ENCODE data around the gene ZNF644.
"Not testable (repeated sequence)": the region's sequence is repeated elsewhere in the genome, so short reads cannot be mapped to it uniquely, and the experiment has no call there.

ZNF644 gene

DNA sequence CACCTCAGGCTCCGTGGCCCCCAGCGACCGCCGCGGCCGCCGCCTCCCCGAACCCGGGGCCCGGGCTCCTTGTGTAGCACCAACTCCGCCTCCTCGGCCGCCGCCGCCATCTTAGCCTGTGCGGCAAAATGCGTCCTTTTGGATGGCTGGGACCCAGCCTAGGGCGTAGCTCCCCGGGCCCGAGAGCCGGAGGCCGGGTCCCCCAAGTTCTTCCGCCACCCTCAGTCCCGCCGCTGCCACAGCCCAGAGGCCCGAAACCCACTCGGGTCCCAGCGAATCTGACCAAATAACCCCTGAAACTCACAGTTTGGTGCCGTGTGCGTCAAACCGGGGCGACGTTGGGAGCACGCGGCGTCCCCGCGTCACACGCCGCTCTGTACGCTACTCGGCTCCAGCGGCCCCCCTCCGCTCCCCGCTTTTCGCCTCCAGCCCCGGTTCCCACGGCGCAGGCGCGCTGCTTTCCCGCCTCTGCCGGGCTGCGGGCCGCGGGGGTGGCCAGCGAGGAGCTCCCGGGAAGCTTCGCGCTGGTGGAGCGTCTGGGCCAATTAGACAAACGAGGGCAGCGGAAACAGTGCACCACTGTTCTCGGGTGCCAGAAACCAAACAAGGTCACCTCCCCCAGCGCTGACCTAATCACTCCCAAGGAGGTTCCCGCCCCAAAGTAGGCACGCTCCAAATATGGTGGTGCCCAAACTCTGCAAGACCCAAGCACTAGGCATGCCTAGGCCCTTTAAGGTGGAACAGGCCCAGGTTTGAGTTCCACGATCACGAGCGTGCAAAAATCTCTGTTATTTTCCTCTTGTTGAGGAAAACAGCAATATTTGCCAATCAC, at the start of gene ZNF644:
Gene ZNF644, minus strand, starts transcription at position 350 of the 832 bp plus-strand sequence. CDS start 39,682 bp downstream, outside the sequence.
- DNase-seq: peak; percentile 93

DNA sequence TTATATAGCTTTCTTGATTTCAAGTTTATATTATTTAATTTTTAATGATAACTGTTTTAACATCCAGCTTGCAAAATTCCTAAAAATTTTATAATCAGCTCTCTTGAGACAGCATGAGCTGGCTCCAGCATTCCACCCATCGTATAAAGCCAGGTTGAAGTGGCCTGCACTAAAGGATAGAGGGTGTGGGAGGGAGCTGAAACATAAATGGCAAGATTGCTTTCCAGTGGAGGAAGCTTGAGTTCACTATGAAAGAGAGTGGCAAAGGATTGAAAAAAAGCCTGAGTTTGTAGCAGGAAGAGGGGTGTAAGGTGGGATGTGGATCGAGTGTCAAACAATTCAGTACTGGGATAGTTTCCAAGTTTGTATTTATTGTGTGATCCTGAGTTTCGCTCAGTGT, 48.5 kb upstream of the ZNF644 start:
- no peak for DNase-seq

DNA sequence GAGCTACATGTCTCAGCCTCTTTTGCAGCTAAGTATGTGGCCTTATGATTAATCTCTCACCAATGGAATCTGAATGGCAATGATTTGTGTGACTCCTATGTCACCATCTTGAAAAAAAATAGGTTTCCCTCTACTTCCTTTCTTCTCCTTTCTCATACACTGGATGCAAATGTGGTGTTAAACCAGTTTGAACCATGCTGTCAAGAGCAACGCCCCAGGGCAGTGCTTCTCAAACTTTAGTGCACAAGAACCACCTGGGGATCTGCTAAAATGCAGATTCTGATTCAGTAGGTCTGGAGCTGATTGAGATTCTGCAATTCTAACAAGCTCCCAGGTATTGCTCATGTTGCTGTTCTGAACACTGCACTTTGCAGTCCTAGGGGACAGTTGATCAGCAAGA, 44.7 kb upstream of the ZNF644 start:
- no peak for DNase-seq

DNA sequence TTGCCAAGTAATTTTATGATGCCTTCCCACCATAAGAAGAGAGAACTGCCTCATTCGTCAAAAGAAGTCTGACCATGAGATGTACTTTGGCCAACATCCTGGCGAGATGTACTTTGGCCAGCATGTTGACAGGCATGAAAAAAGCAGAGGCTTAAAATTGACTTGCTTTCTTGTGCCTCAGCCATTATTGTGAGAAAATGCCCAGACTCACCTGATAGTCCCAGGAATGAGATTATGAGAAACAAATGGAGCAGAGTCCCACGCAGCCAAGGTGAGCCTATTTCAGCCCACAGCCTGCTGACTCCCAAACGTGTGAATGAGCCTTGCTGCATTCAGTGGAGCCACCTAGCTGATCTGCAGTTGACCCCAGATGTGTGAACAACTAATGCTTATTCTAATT, 43.5 kb upstream of the ZNF644 start:
- DNase-seq: no peak

DNA sequence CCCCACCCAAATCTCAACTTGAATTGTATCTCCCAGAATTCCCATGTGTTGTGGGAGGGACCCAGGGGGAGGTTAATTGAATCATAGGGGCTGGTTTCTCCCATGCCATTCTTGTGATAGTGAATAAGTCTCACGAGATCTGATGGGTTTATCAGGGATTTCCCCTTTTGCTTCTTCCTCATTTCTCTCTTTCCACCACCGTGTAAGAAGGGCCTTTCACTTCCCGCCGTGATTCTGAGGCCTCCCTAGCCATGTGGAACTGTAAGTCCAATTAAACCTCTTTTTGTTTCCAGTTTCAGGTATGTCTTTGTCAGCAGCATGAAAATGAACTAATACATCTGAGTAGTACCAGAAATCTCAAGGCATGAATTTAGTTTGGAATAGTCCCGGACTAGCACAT, 41.6 kb upstream of the ZNF644 start:
- peak; percentile 5 for DNase-seq

DNA sequence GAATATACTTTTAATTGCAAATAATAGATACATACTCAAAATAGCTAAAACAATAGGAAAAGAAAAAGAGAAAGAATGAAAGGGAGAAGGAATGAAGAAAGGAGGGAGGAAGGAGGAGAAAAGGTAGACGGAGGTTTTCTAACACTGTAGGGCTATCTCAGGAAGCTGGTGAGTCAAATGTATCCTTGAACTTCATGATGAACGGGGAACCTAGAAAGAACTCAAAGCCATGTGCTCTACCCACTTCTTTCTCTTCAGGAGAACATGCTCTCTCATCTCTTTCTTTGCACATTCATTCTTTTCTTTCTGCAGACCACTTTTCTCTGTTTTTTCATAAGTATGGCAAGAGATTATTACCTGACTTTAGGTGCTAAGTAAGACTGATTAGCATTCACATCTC, 37.3 kb upstream of the ZNF644 start:
- no peak for DNase-seq

DNA sequence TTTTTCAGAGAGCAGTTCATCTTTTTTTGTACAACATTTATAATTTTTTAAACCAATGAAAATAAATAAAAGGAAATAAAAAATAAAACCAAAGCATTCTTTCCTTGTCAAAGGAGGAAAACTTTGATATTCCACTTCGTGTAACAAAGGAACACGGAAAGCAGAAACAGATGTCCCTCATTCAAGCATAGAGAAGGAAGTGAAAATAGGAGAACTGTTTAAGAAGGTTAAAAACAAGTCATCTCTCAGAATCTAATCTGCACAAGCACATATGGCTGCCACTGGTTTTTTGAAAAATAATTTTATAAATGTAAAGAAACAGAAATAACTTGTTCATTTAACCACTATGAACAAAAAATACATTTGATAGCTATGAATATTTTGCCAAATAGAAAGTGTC, 35.9 kb upstream of the ZNF644 start:
- no peak for DNase-seq

DNA sequence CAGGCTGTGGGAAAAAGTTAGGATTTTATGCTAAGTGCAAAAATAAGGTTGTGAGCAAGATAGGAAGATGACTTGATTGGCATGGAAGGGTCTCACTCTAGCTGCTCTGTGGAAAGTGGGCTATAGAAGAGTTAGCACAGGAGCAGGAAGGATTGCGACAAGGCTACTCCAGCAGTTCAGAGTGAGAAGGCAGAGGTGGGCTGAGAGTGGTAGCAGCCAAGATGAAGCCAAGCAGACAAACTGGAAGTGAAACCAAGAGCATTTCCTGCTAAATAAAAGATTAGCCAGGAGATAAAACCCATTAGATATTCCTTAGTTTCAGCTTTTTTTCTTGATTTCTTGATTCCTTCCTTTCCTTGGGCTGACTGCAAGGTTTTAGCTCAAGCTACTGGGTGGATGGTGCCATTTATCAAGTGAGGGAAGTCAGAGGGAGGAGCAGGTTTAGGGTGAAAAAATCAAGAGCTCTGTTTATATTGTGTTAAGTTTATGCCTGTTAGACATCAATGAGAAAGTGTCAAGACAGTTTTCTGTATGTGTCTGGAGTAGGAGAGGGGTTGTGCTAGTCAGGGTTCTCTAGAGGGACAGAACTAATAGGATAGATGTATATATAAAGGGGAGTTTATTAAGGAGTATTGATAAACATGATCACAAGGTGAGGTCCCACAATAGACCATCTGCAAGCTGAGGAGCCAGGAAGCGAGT, 33.1 kb upstream of the ZNF644 start:
- DNase-seq: no peak

DNA sequence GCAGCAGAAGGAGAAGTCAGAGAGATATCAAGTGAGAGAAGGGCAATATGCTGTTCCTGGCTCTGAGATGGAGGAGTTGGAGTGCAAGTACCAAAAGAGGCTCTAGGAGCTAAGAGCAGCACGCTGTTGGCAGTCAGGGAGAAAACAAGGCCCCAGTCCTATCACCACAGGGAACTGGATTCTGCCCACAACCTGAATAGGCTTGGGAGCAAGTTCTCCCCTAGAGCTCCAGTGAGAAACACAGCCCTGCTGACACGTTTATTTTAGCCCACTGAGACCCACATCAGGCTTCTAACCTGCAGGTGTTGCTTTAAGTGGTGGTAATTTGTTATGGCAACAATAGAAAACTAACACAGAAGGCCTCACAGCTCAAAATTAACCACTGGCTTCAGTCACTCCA, 31.8 kb upstream of the ZNF644 start:
- DNase-seq: no peak

DNA sequence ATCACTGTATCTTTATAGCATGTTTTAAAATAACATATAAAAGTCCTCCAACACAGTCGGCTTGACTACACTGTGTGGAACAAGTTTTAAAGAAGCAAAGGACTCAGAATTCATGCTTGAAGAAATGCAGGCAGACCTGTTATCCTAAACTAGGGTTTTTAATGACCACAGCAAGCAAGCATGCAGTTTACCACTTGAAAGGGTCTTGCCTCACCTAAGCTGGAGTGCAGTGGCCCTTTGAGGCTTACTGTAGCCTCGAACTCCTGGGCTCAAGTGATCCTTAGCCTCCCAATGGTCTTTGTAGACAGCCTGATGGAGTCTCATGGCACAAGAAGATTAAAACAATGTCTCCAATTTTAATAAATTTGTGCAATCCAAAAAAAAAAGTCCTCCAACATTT, 27.7 kb upstream of the ZNF644 start:
- DNase-seq: not testable (repeated sequence)

DNA sequence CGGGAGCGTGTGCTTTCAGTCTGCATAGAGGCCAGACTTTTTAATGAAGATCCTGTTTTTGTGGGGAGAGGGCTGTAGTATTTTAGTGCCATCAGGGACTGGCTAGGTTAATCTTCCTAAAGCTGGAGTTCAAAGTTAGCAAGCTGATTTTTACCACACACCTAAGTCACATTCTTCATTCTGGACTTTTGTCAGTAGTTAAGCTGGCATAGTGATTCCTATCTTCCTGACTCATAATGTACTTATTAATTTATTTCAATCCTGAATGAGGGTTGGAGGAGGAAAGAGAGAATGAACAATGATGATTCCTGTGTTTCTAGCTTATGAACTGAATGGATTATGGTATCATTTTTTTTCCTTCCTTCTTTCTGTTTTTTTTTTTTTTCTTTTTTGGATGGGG, 24.9 kb upstream of the ZNF644 start:
- no peak for DNase-seq

DNA sequence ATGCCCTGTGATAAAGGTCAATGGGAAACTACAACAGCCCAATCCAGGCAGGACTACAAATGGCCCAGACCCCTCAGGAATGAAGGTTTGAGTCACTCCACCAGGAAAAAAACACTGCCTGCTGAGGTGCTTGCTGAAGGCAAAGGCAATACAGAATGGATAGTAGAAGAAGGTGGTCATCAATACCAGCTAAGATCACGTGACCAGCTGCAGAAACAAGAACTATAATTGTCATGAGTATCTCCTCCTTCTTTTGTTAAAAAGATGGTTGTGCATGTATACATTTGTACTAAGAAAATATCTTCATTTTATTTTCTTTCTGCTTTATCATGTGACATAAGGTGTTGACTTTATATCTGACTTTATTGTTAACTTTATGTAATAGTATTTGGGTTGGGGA, 23.4 kb upstream of the ZNF644 start:
- DNase-seq: no peak

DNA sequence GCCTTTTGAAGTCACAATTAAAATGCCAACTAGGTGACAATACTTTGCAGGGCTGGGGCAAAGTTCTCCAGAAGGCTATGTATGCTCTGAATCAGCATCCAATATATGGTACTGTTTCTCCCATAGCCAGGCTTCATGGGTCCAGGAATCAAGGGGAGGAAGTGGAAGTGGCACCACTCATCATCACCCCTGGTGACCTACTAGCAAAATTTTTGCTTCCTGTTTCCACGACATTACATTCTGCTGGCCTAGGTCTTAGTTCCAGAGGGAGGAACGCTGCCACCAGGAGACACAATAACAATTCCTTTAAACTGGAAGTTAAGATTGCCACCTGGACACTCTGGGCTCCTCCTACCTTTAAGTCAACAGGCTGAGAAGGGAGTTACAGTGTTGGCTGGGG, 22.9 kb upstream of the ZNF644 start:
- not testable (repeated sequence) for DNase-seq

DNA sequence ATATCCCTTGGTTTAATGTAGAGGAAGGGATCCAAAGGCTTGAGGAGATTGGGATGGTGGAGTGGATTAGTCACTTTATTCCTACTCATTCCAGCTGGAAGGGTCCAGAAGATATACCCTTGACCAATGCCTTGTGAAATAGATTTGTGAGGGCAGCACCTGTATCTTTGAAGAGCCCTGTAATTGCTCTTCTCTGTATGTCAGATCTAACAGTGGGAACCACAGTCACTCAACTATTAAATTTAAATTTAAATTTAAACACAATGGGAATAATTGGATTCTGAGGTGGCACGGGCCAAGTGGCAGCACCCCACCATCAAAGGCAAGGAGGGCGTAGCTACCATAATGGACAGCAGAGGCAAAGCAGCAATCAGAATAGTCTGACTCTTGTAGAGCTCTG, 20.5 kb upstream of the ZNF644 start:
- not testable (repeated sequence) for DNase-seq

DNA sequence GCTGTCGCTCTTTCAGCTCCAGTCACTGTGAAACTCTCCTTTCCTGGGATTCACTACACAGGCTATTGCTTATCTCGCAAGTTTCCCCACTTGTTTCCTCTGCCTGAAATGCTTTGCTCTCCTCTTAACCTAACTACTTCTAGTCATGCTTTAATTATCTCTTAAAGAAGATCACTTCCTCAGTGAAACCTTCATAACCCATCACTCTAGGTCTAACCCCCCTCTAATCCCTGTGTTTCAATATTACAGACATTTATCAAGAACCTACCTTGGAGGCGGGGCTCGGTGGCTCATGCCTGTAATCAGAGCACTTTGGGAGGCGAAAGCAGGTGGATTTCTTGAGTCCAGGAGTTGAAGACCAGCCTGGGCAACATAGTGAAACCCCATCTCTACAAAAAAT, 16.7 kb upstream of the ZNF644 start:
- no peak for DNase-seq

DNA sequence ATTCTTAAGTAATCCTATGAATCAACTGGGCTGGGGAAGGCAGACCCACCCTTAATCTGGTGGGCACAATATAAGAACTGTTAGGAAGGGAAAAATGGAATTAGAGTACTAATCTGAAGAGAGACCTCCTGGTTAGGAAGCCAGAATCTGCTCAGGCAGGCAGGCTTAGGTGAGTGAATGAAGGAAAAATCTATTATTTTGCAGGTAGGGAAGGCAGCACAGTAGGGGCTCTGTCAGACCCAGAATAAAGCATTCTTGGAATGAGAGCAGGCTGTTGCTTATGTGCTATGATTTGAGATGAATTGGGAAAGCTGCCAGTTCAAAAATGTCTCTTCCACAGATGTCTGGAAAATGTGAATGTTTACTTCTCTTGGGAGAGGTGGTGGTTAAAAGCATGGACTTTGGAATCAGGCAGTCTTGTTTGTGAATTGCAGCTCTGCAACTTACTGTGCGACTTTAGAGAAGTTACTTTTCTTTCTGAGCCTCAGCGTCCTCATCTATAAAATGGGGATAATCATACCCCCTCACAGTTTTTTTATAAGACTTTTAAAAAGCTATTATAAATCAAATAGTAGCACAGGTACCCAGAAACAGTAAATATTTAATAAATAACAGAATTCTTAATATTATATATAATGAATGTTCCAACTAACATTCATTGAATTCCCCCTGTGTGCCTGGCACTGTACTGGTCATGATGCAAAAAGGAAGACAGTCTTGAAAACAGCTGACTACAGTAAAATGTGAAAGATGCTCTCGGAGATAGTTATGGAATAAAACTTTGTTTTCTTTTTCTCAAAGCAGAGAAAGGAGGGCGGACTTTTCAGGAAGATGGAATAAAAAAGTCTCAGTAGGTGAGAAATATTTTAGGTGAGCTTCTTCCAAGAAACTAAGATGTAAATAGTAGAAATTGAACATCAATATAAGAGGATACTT, 15.3 kb upstream of the ZNF644 start:
- no peak for DNase-seq

DNA sequence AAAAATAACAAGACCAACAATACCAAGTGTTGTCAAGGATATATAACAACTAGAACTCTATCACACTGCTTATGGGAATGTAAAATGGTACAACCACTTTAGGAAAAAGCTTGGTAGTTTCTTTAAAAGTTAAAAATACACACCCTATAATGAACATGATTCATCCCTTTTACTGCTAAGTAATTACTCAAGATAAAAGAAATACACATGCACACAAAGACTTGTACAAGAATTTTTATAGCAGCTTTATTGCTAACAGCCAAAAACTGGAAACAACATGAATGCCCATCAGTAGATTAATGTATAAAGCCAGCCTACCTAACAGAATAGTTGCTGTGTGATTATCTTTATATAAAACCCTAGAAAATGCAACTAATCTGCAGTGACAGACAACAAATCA, 10.5 kb upstream of the ZNF644 start:
- DNase-seq: no peak

DNA sequence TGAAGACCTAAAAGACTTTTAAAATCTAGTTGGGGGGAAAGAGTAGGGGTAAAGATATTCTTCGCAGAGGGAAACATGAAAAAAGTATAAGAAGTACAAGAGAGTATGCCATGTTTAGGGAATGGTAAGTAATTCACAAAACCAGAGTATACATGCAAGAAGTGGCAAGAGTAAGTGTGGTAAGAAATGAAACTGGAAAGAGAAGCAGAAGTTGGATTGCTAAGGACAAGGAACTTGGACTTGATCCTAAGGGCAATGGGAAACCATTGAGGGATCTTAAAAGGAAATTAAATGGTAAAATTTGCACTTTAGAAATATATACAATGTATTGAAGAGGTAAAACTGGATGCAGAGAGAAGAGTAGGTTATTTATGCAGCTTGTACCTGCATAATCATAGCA, 9.2 kb upstream of the ZNF644 start:
- DNase-seq: no peak

DNA sequence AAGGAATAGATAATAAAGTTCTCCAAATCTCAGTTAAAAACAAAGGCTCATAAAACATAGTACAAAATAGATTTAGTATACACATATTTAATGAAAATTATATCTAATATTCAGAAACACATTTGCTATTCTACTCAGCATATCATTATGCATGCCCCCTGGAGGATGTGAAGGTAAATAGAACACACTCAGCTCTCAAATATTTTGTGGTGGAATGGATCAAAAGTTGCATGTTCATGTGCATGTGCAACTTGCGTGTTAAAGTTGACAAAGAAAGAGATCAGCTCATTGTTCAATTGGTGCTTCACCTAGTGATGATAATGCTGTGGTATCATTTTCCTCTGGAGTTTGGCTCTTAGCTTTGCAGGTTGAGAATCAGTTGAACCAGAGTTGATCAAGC, 4.9 kb upstream of the ZNF644 start:
- no peak for DNase-seq

DNA sequence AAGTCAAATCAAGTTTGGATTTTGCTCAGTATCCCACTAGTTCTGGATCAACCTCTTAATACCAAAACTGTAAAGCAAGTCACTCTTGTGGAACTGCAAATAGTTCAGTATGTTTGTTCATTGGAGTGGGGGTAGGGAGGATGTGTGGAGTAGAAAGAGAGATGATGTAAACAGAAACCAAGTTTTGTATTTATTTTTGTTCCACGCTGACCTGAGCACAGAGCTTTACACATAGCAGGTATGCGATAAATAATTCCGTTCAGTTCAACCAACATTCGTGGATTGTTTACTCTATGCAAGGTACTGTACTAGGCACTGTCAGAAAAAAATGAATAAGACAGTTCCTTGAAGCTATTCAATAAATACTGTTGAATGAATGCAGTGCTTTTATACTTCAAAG, 4.5 kb upstream of the ZNF644 start:
- DNase-seq: no peak

DNA sequence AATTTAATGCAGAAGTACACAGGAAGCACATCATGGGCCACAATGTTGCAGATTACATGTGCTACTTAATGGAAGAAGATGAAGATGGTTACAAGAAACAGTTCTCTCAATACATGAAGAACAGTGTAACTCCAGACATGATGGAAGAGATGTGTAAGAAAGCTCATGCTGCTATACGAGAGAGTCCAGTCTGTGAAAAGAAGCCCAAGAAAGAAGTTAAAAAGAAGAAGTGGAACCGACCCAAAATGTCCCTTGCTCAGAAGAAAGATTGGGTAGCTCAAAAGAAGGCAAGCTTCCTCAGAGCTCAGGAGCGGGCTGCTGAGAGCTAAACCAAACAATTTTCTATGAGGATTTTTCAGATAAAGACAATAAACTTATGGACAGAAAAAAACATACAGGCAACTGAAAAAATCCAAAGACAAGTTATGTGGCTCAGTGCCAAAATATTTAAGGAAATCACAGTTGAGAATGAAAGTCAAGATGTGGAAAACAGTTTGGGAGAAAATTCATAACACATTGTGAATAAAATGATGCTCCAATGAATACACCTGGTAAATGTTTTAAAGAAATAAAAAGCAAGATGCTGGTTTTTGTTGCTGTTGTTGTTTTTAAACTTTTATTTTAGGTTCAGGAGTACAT, 2.8 kb upstream of the ZNF644 start:
- DNase-seq: no peak

DNA sequence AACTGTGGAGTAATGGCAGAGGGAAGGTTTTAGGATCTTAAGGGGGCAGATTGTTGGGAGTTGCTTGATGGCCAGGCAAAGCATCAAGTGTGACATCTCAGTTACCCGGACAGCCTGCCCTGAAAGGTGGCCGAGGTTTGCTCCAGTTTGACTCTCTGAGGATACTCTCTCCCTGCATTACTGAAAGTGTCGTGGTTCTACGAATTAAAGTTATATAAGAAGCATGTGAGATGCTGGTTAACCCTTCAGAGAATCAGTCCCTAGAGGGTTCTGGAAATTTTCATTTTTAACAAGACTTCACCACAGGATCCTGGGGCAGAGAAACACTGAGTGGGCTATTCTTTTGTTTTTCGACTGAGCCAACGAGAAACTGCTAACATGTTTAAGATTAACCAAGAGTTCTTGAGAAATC, 689 bp upstream of the ZNF644 start:
- DNase-seq: no peak
